Stimulated activated CD4-positive, alpha-beta T cell treated with anti-CD3 and anti-CD28 coated beads, Interleukin-2, amount 100 ng/mL, for 4 hours (primary cell): Measurements from ENCODE around the gene TIGD2.

Experiments used
- DNase-seq: peaks from one replicate; pipeline ENCODE4 v3.0.0-alpha.2; 2020; ENCODE audit warnings: low read depth

TIGD2 gene

GRCh38 chr4:89162987-89163386 lies 51.7 kb downstream of the TIGD2 start:
- no peak for DNase-seq

GRCh38 chr4:89164400-89164799 lies 53.1 kb downstream of the TIGD2 start:
- DNase-seq: no peak
